ELR (cell line): ENCODE data around the gene ATF5.

Experiments used
- DNase-seq: peaks from one replicate; pipeline ENCODE4 v3.0.0-alpha.2; 2015; ENCODE audit warnings: low read depth

ATF5 gene, protein sequence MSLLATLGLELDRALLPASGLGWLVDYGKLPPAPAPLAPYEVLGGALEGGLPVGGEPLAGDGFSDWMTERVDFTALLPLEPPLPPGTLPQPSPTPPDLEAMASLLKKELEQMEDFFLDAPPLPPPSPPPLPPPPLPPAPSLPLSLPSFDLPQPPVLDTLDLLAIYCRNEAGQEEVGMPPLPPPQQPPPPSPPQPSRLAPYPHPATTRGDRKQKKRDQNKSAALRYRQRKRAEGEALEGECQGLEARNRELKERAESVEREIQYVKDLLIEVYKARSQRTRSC

DNA sequence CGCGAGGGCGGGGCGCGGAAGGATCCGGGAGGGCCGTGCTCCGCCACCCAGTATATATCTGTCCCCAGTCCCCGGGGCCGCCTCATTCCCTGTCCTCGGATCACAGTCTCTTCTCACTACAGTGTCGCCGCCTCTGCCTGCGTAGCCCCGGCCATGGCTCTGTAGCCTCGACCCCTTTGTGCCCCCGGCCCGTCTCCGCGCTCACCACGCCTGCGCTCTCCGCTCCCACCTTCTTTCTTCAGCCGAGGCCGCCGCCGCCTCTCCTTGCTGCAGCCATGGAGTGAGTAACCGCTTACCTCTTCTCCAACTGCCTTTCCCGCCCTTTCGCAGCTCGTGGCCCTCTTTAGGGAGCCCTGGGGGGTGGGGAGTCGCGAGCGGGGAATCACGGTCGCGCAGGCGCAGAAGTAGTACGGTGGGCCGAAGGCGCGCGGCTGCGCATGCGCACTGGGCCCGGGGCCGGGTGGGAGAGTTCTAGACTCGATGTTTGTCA, at the start of gene ATF5, which contains the start of gene NUP62:
Gene ATF5, plus strand, starts transcription at position 85 of the 490 bp plus-strand sequence. CDS start 1,646 bp downstream, outside the sequence.
Gene NUP62, minus strand, starts transcription at position 384 of the 490 bp plus-strand sequence. CDS start 19,697 bp downstream, outside the sequence.
- peak; percentile 90 for DNase-seq

DNA sequence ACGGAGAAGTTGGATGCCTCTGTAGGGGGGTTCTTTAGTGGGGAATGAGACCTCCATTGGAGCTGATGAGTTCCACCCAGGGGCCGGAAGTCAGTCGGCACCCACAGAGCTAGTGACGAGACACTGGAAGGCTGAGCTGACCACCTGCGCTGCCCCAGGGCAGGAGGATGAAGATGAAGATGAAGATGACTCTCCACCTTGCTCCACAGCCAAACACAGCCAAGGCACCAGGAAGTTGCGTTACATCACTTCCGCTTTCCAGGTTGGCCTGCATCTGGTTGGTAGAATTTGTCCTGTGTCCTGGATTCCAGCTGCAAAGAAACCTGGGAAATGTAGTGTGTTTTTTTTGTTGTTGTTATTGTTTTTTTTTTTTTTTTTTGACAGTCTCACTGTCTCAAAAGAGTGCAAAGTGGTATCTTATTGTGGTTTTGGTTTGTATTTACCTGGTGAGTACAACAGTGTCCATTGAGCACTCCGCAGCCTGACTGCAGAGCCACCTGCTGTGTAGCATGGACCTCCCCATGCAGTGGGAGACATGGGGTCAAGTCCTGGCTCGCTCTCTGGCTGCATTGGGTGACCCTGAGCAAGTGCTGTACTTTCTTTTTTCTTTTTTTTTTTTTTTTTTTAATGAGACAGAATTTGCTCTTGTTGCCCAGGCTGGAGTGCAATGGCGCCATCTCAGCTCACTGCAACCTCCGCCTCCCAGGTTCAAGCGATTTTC, 49.6 kb upstream of the ATF5 start:
- DNase-seq: no peak

DNA sequence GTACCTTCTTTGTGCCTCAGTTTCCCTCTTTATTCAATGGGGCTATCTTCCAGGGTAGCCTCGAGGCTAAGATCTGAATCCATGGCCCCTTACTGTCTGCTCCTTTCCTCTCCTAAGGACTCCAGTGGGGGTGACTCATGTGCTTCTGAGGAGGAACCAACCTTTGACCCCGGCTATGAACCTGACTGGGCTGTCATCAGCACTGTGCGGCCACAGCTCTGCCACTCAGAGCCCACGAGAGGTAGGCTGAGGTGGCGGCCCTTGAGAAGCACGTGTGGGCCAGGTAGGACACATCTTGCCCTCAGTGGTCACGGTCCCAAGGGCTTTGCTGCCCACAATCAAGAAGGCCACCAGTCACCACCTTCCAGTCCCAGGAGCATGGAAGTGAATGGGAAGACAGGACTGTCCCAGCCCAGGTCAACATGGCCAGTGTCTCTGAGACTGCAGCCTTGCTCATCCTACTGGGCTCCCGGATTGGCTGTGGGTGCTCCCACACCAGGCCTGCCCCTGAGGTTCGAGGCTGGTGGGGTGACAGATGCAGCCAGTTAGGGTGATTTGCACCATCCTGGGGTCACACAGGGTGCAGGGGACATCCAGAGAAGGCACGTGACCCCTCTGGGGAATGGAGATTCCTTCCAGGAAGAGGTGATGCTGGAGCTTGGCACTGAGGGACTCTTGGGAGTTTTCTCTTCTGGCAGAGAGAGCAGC, 48.7 kb upstream of the ATF5 start:
- no peak for DNase-seq

DNA sequence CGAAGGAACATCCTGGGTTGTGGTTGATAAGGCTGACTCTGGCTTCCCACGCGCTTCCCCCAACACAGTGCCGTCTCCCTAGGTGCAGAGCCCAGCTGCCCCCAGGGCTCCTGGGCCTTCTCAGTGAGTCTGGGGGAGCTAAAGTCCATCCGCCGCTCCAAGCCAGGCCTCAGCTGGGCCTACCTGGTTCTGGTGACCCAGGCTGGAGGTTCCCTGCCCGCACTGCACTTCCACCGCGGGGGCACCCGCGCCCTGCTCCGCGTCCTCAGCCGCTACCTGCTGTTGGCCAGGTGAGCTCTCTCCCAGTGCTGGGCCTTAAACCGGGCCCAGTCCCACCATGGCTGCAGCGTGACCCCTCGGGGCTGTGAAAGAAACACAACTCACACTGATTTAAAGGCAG, 47.8 kb upstream of the ATF5 start:
- no peak for DNase-seq

DNA sequence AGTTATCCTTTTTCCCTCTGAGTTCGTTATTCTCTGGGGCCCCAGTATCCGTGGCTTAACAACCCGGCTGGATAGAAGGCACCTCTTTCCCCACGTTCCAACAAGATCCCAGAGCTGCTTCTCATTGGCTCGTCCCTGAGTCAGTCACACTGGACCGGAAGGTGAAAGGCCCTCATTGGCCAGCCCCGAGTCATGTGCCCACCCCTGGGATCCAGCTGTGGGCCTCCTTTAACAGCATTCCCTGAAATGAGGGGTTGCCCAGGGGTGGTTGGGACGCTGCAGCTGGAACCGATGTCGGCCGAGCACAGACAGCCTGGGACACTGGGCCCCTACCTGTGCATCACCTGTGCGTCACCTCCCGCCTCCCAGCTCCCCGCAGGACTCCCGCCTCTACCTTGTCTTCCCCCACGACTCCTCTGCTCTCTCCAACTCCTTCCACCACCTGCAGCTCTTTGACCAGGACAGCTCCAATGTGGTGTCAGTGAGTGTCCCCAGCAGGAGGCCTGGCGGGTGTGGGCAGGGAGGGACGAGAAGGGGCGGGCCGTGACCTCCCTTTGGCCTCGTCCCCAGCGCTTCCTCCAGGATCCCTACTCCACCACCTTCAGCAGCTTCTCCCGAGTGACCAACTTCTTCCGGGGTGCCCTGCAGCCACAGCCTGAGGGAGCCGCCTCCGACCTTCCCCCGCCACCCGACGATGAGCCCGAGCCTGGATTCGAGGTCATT, 47.2 kb upstream of the ATF5 start:
- DNase-seq: peak; percentile 57

DNA sequence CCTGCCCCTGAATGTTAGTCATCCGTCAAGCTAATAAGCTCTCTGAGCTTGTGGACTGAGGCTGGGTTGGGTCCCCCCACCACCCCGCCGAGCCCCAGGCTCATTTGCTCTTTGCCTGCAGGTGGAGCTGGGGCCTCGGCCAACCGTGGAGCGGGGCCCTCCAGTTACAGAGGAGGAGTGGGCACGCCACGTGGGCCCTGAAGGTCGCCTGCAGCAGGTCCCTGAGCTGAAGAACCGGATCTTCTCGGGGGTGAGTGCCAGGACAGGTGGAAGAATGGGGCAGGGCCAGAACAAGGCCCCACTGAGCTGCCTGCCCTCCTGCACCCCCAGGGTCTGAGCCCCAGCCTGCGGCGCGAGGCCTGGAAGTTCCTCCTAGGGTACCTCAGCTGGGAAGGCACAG, 46.4 kb upstream of the ATF5 start:
- DNase-seq: no peak

DNA sequence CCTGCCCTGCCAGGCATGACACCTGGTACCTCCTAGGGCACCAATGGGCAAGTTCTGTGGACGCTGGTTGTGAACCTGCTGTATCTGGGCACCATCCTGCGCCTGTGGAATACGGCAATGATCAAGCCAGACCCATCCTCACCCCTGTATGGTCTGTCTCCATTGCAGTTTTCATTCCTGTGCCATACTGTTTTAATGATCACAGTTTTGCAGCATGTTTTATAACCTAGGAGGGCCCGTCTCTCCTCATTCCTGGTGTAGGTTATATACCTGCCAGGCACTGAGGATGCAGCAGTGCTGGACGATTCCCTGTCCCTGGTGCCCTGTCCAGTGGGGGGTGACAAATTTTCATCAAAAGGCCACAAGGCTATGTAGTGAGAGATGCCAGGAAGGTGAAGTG, 45.9 kb upstream of the ATF5 start:
- DNase-seq: no peak

DNA sequence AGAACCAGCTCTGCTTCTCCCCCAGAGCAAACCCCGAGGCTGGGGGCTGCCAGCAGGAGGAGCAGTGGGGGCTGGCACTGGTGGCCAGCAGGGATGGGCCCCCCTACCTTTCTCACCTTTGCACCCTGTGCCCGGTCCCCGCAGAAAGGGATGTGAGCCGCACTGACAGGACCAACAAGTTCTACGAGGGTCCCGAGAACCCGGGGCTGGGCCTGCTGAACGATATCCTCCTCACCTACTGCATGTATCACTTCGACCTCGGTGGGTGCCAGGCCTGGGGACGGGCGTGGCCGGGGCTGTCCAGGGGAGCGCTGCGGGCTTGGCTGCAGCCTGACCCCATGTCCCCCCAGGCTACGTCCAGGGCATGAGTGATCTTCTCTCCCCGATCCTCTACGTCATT, 44.9 kb upstream of the ATF5 start:
- no peak for DNase-seq

DNA sequence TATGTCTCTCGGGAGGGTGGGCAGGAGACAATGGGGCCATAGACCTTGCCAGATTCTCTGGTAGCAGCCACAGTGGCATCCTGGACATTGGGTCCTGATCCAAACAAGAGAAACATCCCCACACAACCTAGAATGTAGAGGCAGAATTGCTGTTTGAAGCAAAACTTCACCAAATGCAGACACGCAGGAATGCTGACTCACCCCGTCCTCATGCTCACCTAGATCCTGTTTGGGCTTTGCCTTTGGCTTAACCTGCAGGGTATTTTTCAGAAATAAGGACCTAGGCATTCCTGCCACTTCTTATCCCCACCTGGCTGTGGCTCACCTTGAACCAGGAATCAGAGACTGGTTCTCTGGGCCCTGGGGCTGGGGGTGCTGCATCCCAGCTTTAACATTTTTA, 44.2 kb upstream of the ATF5 start:
- no peak for DNase-seq

DNA sequence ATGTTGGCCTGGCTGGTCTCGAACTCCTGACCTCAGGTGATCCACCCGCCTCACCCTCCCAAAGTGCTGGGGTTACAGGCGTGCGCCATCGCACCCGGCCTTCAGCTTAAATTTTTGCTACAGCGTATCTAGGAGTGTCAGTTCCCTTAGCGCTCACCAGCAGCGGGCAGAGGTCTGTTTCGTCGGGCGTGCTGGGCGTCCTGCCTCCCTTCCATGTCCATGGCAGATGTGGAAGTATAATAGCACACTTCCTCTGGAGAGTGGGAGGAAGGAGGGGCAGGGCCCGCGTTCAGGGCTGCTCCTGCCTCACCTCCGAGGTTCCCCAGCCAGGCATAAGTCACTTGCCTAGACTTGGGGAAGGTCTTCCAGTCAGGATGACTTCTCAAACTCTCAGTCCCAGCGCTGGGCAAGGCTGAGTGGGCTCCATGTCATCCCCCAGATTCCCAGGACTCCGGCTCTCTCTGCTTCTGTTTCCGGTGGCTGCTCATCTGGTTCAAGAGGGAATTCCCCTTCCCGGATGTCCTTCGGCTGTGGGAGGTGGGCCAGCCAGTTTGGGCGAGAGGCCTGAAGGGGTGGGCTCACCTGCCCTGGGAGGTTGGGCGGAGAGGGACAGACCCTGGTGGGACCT, 41.9 kb upstream of the ATF5 start:
- no peak for DNase-seq

DNA sequence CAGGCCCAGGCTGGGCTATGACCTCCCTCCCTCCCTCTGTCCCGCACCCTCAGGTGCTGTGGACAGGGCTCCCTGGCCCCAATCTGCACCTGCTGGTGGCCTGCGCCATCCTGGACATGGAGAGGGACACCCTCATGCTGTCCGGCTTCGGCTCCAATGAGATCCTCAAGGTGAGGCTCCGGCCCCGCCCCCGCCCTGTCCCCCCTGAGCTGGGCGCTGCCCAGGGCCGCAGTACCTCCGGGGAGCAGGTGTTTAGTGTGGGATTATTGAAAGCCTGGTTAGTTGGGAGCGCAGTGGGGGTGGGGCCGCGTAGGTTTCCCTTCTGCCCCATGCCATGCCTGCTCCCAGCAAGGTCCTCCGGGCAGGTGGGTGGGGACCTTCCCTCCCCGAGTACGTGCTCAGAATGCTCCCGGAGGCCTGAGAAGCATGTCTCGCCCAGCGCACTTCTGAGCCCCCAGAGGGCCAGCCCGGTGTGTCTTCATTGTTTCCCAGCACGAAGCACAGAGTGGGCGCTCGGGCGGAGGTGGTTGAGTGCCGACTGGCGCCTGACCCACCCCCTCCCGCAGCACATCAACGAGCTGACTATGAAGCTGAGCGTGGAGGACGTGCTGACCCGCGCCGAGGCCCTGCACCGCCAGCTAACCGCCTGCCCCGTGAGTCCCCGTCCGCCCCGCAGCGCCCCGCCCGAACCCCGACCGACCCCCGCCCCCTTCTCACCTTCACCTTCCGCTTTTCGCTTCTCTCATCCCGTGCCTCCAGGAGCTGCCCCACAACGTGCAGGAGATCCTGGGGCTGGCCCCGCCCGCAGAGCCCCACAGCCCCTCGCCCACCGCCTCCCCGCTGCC, 41.1 kb upstream of the ATF5 start:
- DNase-seq: no peak

DNA sequence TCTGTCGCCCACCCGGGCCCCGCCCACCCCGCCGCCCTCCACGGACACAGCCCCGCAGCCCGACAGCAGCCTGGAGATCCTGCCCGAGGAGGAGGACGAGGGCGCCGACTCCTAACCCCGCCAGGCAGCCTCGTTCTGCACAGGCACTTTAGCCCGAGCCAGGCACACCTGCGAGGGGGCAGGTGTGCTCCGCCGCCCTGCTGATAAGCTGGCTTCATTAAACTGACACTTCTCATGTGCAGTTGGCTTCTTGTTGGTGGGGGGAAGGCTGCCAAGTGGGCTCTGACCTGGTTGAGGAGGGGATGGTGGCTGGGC, 40.5 kb upstream of the ATF5 start:
- DNase-seq: no peak

DNA sequence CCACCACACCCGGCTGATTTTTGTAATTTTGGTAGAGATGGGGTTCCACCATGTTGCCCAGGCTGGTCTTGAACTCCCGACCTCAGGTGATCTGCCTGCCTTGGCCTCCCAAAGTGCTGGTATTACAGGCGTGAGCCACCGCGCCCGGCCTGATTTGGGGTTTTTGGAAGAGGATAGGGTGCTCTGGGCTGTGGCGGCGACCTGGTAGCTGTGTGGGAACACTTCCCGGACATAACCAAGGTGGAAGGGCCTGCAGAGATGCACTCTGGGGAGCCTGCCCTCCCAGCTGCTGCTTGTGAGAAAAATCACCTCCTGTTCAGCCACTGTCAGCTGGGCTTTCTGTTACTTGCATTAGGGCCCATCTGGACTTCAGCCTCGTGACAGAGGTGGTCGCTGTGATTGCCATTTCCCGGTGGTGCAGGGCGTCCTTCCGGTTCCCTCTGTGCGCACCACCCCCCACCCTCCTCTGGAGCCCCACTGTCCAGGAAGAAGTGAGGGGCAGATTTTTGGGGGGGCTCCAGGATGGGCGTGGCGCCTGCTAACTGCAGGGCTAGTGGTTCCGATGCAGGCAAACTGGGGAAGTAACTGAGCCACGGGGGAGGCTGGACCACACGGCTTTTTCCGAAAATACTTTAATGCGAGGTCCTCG, 39.8 kb upstream of the ATF5 start:
- DNase-seq: no peak

DNA sequence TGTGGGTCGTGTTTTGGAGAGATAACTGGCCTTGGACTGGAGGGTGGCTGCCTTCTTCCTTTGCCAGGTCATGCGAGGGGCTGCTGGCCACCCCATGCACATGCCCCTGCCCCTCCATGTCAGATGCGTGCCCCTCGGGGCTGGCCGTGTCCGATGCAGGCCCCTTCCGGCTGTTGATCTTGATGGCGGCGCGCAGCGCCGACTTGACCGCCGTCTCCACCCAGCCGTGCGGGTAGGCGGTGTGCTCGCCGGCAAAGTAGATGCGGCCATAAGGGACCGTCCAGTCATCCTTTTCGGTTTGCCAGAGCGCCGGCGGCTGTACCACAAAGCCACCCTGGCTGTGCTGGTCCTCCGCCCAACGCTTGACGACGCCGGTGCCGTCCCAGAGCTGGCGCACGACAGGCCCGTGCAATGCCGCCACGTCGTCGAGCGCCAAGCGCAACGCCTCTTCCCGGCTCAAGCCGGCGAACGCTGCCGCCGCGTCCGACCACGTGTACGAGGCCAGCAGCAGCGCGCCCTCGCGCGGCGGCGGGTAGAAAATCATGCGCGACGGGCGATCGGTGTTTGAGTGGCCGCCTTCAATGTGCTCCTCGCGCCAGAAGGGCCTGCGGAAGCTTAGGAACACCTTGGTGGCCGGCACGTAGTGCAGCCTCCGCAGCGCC, 39.2 kb upstream of the ATF5 start:
- DNase-seq: no peak

DNA sequence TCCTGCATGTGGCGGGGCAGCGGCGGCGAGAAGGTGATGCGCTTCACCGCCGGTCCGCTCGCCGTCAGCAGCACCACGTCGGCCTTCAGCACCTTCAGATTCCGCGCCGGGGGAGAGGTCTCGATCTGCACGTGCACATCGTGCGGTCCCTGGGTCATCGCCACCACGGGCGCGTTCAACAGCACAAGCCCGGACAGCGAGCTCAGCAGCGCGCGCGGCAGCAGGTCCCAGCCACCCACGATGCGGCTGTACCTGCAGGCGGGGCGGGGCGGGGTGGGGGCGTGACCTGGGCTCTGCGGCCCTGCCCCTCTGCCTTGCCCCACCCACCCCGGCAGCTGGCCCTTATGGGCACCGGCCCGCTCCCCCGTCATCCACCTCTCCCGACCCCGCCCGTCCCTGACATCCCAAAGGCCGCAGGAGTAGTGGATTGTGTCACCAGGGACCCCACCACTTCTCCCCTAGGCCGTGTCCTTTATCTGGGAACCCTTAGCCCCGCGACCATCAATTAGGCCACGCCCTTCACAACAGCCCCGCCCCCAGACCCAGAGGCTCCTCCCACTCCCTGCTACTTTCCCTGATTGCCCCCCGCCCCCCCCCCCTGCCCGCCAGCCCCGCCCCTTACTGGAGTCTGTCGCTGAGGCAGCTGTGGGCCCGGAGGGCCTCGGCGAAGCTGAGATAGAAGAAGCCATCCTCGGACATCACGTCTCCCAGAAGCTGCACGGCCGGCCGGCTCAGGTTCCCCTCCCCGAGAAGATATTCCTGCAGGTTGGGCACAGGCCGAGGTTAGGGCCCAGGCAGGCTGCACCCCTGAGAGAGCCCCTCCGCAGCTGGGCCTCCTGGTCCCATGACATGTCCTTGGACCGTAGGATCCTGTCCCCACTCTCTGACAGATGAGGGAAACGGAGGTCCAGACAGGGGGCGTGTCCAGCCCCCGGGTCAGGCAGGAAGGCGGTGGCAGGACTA, 38.4 kb upstream of the ATF5 start:
- no peak for DNase-seq

DNA sequence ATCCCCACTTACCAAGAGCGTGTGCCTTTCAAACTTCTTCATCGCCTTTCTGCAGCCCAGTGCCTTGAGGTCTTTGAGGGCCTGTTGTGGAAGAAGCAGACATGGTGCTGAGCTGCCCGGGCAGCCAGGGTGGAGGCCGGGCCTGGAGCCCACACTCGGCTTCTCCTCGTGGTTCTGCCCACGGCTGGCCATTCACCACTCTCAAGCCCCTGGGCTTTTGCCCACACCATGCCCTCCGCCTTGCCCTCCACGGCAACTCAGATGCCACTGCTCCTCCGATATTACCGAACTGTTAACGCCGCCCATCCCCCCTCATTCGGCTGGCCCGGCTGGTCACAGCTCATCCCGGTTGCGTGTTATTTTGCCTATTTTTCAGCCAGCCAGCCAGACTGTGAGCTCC, 37.6 kb upstream of the ATF5 start:
- no peak for DNase-seq

DNA sequence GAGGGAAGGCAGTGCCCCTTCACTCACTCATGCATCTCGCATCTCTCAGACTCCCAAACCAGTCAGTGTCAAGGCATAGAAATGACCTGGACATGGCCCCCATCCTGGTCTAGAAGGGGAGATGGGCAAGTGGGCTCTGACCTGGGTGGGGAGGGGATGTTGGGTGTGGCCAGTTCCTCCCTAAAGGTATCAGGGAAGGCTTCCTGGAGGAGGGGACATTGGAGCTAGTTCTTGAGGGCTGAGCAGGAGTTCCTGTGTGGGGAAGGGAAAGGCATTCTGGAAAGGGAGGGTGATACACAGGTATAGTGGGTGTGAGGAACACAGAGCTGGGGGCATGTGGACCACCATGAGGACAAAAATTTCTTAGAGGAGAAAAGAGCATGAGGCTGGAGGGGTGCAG, 36.3 kb upstream of the ATF5 start:
- no peak for DNase-seq

DNA sequence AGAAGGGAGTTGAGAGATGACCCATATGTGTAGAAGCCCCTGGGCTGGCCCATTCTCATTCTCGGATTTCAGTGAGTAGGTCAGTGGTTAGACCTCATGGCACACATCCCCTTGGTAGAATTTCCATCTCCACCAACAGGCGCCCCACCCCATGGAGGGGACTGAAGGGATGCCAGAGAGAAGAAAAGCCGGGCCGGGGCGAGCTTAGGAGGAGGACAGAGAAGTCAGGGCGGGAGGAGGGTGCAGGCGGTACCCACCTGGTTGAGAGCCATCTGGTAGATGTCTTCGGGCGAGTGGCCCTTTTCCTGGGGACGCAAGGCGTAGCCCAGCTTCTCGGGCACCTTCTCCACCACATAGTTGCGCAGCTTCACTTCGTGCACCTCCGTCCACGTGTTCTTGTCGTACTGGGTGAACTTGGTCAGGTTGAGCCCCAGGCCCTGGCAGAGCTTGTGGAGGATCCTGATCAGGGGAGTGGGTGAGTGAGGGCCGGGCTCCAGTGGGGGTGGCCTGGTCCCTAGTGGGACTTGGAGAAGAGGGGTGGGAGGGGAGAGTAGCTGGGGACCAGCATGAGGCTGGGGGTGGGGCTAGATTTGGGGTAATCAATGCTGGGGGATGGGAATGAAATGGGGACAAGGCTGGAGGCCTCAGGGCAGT, 34.9 kb upstream of the ATF5 start:
- no peak for DNase-seq
